ENCODE results near the gene TMEM132D.

TMEM132D gene

DNA sequence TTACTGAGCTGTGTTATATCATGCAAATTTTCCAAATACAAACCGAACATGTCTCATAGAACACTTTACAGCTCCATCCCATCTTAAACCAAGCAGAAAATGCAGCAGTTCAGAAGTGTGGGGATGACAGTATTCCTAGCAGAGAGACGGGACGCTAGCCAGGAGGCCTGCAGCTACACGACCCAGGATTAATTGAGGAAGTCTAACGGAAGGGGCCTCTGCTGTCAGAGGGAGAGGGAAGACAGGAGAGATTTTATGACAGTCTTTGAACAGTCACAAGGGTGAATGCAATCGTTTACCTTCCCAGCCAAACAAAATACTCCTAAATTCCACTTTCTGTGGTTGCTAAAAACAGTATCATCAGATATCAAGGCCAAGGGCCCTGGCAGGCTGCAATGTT lies 261.9 kb downstream of the TMEM132D start:
- DNase-seq: no peak

DNA sequence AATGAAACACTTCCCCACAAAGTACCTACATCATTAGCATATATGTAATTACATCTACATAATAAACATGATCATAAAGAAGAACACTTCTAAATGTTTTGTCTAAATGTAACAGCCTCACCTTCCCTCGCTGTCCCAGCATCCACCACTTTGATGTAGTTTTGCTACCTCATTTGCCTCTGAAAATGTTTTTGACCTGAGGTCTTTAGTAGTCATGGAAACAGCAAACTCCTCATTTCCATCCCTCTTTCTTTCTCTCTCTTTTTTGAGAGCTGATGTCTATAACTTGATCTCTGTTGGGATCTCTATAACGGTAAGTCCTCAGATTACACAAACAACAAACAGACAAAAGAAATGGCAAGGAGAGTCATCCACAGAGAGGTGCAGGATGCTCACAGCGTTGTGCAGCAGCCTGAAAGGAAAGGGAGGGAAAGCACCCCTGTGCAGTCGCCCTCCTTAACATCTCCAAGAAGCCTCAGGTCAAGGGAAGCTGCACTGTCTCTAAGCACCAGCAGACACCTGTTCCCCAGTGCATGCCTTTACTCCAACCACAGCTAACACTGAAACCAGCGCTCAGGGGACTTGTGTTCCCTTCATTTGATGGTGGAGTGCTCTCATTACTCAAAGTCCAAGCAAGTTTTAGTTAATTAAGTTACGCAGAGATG lies 268.7 kb downstream of the TMEM132D start:
- no peak for DNase-seq

GRCh38 chr12:129631316-129631715 lies 272.5 kb downstream of the TMEM132D start:
- DNase-seq: no peak

DNA sequence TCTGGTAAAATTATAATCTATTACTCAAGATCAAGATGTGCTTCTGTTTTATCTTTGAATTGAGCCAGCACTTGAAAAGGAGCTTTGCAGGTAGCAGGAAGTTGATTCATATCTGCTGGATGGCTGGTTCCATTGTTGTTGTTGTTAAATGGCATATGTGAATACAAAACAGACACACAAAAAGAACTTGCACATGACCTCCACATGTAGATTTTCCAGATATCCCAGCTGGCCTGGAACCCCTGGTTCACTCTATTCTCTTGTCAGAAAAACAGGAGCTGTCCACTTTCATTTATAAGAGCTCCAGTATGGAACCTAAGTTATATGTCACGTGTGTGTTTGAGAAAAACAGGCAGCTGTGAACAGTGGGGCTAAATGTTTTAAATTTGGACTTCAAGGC lies 273.9 kb downstream of the TMEM132D start:
- no peak for DNase-seq

DNA sequence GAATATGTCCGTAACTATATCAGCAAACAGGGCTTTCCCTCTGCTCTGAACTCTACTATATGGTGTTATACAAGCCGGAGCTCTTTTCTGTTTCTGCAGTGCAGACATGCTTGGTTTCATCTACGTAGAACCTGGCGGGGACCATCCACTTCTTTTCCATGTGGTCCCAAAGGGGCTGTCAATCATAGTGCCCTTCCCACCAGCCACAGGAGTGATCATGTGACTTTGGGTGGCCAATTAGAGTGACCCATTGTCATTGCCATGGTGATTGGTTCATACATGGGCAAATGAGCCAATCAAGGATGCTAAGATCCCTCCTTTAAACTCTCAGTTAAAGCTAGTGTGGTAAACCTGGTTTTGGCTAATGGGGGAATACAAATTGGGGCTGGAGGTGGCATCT lies 281.3 kb downstream of the TMEM132D start:
- no peak for DNase-seq

DNA sequence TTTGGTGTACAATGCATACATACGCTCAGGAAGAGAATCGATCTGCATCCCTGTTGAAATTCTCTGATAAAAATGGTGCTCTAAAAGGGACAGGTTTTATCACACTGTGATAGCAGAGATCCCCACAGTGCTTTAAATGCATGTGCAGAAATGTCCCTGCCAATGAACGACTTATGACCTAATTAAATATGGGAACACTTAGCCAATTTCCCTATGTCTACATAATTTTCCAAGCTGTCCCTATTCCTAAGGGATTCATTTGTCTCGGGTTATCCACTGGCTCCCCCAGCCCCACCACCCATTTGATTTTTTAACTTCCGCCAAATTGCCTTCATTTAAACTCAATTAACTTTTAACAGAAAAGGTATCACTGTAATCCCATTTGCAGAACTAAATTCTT lies 284.6 kb downstream of the TMEM132D start:
- no peak for DNase-seq

DNA sequence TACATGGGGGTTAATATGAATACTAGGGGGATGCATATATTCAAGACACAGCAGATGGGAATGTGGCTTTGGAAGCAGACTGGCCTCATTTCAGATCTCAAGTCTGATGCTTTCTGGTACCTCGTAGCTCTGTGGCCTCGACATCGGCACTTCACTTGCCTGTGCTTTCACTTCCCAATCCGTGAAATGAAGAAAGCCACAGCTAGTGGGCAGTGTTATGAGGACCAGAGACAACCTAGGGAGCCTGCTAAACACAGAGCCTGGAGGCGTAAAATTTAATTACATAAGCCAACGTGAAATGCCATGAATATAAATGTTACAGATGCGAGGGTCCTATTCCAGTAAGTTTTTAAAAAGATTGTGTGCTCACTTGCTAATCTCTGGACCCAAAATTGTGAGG lies 286.0 kb downstream of the TMEM132D start:
- DNase-seq: no peak

DNA sequence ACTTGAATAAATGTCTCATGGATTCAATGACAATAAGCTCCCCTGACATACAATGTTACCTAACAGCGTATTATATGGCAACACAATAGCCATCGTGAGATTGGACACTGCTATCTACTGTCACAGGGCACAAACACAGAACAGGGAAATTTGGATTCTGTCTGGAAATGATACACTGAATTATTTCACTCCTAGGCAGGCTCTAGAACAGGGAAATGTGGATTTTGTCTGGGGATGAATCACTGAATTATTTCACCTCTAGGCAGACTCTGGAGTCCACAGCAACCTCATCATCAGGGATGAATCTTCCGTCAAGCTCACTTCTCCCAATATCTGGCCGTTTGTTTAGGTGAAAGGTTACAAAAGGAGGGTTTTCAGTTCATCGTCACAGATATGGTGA lies 288.8 kb downstream of the TMEM132D start:
- DNase-seq: no peak

- no peak for DNase-seq
Observed at GRCh38 chr12:129614221-129614885, 289.5 kb downstream of the TMEM132D start.

GRCh38 chr12:129613314-129613713 lies 290.5 kb downstream of the TMEM132D start:
- DNase-seq: no peak

GRCh38 chr12:129610601-129611120 lies 293.2 kb downstream of the TMEM132D start:
- no peak for DNase-seq

DNA sequence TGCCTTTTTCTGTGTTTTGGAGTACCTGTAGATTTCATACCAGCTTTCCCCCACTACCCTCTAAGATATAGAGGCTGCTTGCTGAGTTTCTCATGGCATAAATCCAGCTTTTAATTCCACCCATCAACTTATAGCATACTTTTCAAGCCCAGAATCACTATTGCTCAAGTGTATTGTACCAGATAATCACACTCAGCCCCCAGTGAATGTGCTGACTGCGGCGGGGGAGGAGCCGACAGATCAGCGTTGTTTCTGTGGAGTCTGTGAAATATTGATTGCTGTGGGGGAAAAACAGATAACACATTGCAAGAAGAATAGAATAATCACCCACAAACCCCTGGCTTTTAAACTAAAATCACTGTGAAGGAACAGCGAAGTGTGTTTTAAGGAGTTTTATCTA lies 296.1 kb downstream of the TMEM132D start:
- DNase-seq: no peak

DNA sequence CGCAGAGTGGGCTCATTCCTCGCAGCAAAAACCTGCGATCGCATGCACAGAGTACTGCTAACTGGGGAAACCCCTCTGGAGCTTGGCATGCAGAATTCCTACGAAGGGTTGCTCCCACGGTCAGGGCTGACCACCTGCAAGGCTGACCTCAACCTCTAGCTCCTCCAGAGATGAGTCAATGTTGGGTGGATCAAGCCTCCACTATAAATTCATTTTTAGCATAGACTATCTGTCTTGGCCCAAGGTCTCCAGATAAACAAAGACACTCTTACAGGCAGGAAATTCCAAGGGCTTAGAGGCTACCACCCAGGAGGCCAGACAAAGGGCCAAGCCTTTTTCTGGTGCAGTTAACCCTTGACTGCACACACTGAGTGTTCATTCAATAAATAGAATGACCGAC lies 296.5 kb downstream of the TMEM132D start:
- DNase-seq: no peak

- DNase-seq: no peak
Observed at GRCh38 chr12:129606239-129606638, 297.6 kb downstream of the TMEM132D start.

DNA sequence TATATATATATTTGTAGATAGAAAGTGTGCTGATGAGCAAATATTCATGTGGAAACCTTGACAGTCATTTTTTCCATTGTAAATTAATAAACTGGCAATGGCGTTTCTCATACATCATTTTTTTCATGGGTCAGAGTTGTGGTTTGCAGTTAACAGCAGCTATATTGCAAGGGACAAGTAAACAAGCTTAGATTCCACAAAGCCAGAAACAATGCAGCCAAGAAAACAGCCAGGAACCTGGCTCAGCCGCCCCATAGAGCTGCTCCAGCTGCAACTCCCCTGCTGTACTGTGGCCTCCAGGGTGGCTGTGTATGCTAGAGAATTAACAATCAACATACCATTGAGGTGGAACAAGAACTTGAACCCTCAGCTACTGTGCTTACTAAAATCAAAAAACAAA lies 298.2 kb downstream of the TMEM132D start:
- DNase-seq: no peak

DNA sequence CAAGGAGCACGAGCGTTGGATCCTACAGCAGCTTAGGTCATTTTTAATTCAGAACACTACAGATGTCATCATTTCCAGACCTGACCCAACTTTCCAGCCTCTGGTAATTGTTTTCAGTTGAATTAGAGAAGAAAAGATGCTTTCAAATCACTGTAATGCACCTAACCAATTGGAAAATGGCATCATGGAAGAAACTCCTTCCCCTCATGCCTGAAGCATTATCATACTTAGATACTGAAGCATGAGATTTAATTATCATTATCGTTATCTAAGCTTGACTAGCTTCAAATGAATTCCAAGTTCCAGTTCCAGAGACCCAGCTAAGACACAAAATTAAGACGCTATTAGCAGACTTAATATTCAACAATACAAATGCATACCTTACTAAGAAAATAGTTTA lies 299.3 kb downstream of the TMEM132D start:
- no peak for DNase-seq

- DNase-seq: no peak
Observed at GRCh38 chr12:129599406-129599805, 304.4 kb downstream of the TMEM132D start.

DNA sequence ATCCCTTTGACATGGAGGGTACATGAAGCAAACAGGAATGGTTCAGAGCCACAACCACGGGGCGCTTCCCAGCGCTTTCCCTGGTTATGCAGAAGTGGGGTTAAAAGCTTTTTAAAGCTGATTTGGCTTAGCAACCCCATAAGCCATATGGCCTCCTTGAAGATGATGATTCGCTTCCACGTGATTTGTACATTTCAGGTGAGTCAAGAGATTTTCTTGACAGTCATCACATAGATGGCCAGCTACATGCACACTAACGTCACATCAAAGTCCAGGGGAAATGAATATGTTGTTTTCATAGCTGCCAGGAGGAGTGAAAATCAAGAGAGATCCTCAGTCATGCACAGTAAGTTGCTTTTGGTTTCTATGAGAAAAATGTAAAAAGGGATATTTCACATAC lies 309.7 kb downstream of the TMEM132D start:
- no peak for DNase-seq

DNA sequence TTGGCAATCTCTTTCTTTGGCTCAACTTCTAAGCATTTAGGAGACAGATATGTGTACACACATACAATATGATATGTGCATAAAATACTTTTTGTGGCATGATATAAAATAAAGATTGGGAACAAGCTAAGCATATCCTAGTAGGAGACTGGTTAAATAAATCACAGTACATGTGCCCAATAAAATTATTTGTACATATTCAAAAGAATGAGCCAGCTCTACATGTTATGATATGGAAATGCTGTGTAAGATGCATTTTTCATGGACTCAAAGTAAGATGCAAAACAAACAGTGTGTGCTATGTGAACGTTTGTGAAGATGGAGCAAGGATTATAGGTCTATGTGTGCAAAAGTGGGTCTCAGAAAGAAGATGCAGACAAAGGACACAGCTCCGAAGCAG lies 311.4 kb downstream of the TMEM132D start:
- no peak for DNase-seq

- DNase-seq: no peak
Observed at GRCh38 chr12:129589503-129589902, 314.3 kb downstream of the TMEM132D start.

DNA sequence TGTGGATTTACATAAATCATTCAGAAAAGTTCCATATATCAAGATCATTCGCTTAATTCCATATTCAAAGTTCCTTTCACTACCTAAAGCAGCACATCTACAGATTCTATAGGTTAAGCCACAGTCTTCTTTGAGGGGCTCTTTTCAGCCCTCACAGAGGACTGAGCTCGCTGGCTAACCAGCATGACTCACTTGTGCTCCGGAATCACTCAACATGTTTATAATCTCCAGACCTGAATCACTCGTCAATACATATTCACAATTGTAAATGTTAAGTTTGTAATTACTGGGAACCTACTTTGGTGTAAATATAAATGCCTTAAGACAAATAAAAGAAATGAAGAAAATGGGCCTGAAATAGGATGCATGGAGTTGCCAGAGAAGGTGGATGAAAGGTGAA lies 315.7 kb downstream of the TMEM132D start:
- no peak for DNase-seq

GRCh38 chr12:129585296-129585695 lies 318.5 kb downstream of the TMEM132D start:
- DNase-seq: no peak

GRCh38 chr12:129579879-129580278 lies 323.9 kb downstream of the TMEM132D start:
- DNase-seq: no peak

DNA sequence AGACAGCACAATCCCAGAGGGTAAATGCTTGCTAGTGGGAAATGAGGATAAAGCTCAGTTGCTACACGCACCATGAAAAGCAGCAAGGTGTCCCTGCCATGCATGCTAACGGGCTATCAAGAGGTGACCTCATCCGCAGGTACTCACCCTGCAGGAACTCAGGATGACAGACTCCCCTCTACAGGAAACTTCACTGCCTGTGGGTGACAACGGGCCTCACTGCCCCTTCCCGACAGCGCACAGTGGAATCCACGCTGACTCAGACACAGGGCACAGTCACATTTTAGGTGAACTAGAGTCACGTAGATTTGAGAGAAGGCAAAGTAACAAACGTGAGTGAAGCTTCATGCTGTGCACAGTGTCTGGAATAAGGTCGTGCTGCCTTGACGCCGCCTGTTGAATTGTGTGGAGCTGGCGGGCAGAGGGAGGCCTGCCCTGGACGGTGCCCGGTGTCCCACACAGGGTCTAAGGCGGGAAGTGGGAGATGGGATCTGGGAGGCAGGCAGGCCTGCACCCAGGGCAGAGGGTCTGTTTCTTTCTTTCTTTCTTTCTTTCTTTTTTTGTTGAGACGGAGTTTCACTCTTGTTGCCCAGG lies 331.8 kb downstream of the TMEM132D start:
- DNase-seq: no peak
